ENCODE measurements around the gene RGS7.

GRCh38 chr1:240947438-240948224 is 409.4 kb downstream of the RGS7 start:
- TF ChIP-seq POLR2AphosphoS5 (IDR thresholded peaks at IDR 0.05) (no peak), POLR2A (IDR thresholded peaks at IDR 0.05) (no peak)
- TF ChIP-seq, protein P1, sequence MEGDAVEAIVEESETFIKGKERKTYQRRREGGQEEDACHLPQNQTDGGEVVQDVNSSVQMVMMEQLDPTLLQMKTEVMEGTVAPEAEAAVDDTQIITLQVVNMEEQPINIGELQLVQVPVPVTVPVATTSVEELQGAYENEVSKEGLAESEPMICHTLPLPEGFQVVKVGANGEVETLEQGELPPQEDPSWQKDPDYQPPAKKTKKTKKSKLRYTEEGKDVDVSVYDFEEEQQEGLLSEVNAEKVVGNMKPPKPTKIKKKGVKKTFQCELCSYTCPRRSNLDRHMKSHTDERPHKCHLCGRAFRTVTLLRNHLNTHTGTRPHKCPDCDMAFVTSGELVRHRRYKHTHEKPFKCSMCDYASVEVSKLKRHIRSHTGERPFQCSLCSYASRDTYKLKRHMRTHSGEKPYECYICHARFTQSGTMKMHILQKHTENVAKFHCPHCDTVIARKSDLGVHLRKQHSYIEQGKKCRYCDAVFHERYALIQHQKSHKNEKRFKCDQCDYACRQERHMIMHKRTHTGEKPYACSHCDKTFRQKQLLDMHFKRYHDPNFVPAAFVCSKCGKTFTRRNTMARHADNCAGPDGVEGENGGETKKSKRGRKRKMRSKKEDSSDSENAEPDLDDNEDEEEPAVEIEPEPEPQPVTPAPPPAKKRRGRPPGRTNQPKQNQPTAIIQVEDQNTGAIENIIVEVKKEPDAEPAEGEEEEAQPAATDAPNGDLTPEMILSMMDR (IDR thresholded peaks at IDR 0.05), result no peak

All from gastroesophageal sphincter (tissue), 3 donors.